ENCODE data around the gene CCNY.

DNA sequence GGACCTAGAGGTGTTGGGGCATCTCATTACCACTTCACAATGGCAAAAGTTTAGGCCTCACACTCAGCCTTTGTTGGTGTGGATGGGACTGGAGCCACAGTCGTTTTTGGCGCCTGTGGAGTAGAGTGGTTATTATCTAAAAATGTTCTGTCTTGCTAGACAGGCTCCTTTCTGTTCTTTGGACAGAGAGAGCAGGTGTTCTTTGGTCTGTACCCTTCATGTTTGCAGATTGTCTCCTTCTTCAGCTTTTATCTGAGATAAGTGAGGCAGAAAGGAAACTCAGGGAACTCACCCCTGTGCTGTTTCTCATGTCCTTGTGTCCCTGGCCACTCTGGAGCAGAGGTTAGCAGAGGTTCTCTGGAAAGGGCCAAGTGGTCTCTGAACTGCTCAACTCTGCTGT, 103.7 kb downstream of the CCNY start:
- TF ChIP-seq, protein P1, sequence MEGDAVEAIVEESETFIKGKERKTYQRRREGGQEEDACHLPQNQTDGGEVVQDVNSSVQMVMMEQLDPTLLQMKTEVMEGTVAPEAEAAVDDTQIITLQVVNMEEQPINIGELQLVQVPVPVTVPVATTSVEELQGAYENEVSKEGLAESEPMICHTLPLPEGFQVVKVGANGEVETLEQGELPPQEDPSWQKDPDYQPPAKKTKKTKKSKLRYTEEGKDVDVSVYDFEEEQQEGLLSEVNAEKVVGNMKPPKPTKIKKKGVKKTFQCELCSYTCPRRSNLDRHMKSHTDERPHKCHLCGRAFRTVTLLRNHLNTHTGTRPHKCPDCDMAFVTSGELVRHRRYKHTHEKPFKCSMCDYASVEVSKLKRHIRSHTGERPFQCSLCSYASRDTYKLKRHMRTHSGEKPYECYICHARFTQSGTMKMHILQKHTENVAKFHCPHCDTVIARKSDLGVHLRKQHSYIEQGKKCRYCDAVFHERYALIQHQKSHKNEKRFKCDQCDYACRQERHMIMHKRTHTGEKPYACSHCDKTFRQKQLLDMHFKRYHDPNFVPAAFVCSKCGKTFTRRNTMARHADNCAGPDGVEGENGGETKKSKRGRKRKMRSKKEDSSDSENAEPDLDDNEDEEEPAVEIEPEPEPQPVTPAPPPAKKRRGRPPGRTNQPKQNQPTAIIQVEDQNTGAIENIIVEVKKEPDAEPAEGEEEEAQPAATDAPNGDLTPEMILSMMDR (IDR thresholded peaks at IDR 0.05; ENCODE audit: low read depth, low read length), result no peak
- no peak for TF ChIP-seq EZH2phosphoT487 (IDR thresholded peaks at IDR 0.05; ENCODE audit: low read depth)

Measured in OCI-LY3 (cell line).